ENCODE measurements around the gene AQP10.

AQP10 gene

DNA sequence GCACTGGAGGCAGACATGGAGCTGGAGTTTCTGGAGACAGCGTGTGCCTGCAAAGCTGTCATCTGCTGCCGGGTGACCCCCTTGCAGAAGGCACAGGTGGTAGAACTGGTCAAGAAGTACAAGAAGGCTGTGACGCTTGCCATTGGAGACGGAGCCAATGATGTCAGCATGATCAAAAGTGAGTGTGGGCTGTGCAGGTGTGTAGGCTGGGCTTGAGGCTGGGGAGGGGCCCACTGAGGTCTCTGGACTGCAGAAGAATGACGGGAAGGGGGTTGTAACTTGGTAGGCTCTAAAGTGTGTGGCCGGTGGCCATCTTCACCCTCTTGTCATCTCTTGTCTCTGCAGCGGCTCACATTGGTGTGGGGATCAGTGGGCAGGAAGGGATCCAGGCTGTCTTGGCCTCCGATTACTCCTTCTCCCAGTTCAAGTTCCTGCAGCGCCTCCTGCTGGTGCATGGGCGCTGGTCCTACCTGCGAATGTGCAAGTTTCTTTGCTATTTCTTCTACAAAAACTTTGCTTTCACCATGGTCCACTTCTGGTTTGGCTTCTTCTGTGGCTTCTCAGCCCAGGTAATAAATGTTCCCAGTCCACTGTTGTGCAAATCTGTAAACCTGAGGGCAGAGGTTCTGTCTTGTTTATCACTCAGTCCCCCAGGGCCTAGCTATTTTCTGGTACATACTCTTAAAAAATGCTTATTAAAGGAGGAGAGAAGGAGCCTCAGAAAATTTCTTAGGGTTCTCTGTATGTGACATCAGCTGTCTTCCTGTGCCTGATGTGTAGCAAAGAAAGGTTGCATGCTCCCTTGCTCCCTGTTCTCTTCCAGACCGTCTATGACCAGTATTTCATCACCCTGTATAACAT, 24.3 kb downstream of the AQP10 start:
- Histone ChIP-seq H3F3A (ENCODE audit: control insufficient read depth, insufficient read depth) (no peaks in the 10 kb centered on the region), H3K9me3 (ENCODE audit: control insufficient read depth, insufficient read depth, low read length) (no peaks in the 10 kb centered on the region), H4K20me1 (ENCODE audit: control insufficient read depth, insufficient read depth, low read depth, low read length) (no peaks in the 10 kb centered on the region), H3K27ac (ENCODE audit: low read depth, low read length) (no peak overlapping the region), H3K9me2 (replicated peaks; ENCODE audit: control insufficient read depth, low read length) (no peaks in the 10 kb centered on the region), H3K36me3 (ENCODE audit: control insufficient read depth, low read length) (no peaks in the 10 kb centered on the region), H3K79me2 (ENCODE audit: control insufficient read depth, low read length) (no peaks in the 10 kb centered on the region), H3K4me2 (ENCODE audit: low read length) (no peak overlapping the region), H3K4me3 (ENCODE audit: low read length) (no peak overlapping the region), H3K27me3 (ENCODE audit: control insufficient read depth, low read length) (no peaks in the 10 kb centered on the region), H3K4me1 (ENCODE audit: control insufficient read depth, low read length) (no peaks in the 10 kb centered on the region)
- no peak for TF ChIP-seq EZH2phosphoT487 (IDR thresholded peaks at IDR 0.05; ENCODE audit: borderline replicate concordance, low read length)
- TF ChIP-seq, protein P1, sequence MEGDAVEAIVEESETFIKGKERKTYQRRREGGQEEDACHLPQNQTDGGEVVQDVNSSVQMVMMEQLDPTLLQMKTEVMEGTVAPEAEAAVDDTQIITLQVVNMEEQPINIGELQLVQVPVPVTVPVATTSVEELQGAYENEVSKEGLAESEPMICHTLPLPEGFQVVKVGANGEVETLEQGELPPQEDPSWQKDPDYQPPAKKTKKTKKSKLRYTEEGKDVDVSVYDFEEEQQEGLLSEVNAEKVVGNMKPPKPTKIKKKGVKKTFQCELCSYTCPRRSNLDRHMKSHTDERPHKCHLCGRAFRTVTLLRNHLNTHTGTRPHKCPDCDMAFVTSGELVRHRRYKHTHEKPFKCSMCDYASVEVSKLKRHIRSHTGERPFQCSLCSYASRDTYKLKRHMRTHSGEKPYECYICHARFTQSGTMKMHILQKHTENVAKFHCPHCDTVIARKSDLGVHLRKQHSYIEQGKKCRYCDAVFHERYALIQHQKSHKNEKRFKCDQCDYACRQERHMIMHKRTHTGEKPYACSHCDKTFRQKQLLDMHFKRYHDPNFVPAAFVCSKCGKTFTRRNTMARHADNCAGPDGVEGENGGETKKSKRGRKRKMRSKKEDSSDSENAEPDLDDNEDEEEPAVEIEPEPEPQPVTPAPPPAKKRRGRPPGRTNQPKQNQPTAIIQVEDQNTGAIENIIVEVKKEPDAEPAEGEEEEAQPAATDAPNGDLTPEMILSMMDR (IDR thresholded peaks at IDR 0.05; ENCODE audit: low read depth, low read length, poor library complexity, severe bottlenecking) = peak; percentile 95

GRCh38 chr1:154346276-154346917, 25.5 kb downstream of the AQP10 start:
- Histone ChIP-seq H3F3A (ENCODE audit: control insufficient read depth, insufficient read depth) (no peaks in the 10 kb centered on the region), H3K9me3 (ENCODE audit: control insufficient read depth, insufficient read depth, low read length) (no peaks in the 10 kb centered on the region), H3K9me2 (replicated peaks; ENCODE audit: control insufficient read depth, low read length) (no peaks in the 10 kb centered on the region), H3K36me3 (ENCODE audit: control insufficient read depth, low read length) (no peaks in the 10 kb centered on the region), H3K79me2 (ENCODE audit: control insufficient read depth, low read length) (no peaks in the 10 kb centered on the region), H3K4me2 (ENCODE audit: low read length) (no peak overlapping the region), H4K20me1 (ENCODE audit: control insufficient read depth, insufficient read depth, low read depth, low read length) (no peaks in the 10 kb centered on the region), H3K27me3 (ENCODE audit: control insufficient read depth, low read length) (no peaks in the 10 kb centered on the region; the same call in 1 of the 2 replicates), H3K4me3 (ENCODE audit: low read length) (no peak overlapping the region), H3K27ac (ENCODE audit: low read depth, low read length) (no peak overlapping the region), H3K4me1 (ENCODE audit: control insufficient read depth, low read length) (no peaks in the 10 kb centered on the region)
- no peak for TF ChIP-seq EZH2phosphoT487 (IDR thresholded peaks at IDR 0.05; ENCODE audit: borderline replicate concordance, low read length)
- TF ChIP-seq, protein P1 (IDR thresholded peaks at IDR 0.05; ENCODE audit: low read depth, low read length, poor library complexity, severe bottlenecking) = no peak

- H3K4me1 ChIP-seq (ENCODE audit: control insufficient read depth, low read length) = no peaks in the 10 kb centered on the region
- no peak overlapping the region for H3K27ac ChIP-seq (ENCODE audit: low read depth, low read length)
- no peaks in the 10 kb centered on the region for H3K79me2 ChIP-seq (ENCODE audit: control insufficient read depth, low read length)
- no peaks in the 10 kb centered on the region for H3K9me2 ChIP-seq (replicated peaks; ENCODE audit: control insufficient read depth, low read length)
- TF ChIP-seq, protein P1 (IDR thresholded peaks at IDR 0.05; ENCODE audit: low read depth, low read length, poor library complexity, severe bottlenecking) = no peak
- no peak for TF ChIP-seq EZH2phosphoT487 (IDR thresholded peaks at IDR 0.05; ENCODE audit: borderline replicate concordance, low read length)
- no peaks in the 10 kb centered on the region for H3K36me3 ChIP-seq (ENCODE audit: control insufficient read depth, low read length)
- no peak overlapping the region for H3K4me2 ChIP-seq (ENCODE audit: low read length)
- peaks cover 10% of the 10 kb centered on the region for H3K27me3 ChIP-seq (ENCODE audit: control insufficient read depth, low read length)
- no peaks in the 10 kb centered on the region for H3F3A ChIP-seq (ENCODE audit: control insufficient read depth, insufficient read depth)
- H3K4me3 ChIP-seq (ENCODE audit: low read length) = no peak overlapping the region
- H3K9me3 ChIP-seq (ENCODE audit: control insufficient read depth, insufficient read depth, low read length) = no peaks in the 10 kb centered on the region
- H4K20me1 ChIP-seq (ENCODE audit: control insufficient read depth, insufficient read depth, low read depth, low read length) = no peaks in the 10 kb centered on the region
These were observed 27.1 kb downstream of the AQP10 start for GRCh38 chr1:154347961-154348360.

Measured in DOHH2 (cell line).